ENCODE results near the gene NKPD1.

Gene NKPD1

DNA sequence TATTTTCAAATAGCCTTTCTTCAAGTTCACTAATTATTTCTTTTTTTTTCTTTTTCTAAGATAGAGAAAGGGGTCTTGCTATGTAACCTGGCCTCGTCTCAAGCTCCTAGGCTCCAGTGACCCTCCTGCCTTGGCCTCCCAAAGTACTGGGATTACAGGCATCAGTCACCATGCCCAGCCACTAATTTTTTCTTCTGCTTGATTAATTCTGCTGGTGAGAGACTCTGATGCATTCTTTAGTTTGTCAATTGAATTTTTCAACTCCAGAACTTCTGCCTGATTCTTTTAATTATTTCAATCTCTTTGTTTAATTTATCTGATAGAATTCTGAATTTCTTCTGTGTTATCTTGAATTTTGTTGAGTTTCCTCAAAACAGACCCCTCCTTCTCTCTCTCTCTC is 29.2 kb upstream of the NKPD1 start:
- Histone ChIP-seq H3K27ac (ENCODE audit: insufficient read depth in 1 of 2, low read depth in 1 of 2, low read length in 2 of 2, poor library complexity in 1 of 2, severe bottlenecking in 2 of 2) (no peak overlapping the region), H3K9me3 (ENCODE audit: control extremely low read depth in 1 of 5, control insufficient read depth in 4 of 5, insufficient read depth in 2 of 5, low read depth in 1 of 5, low read length in 4 of 5) (no peaks in the 10 kb centered on the region), H3K4me3 (ENCODE audit: control insufficient read depth in 1 of 7, extremely low read depth in 1 of 7, insufficient read depth in 4 of 7, low read depth in 2 of 7, low read length in 6 of 7) (no peak overlapping the region), H3K27me3 (replicated peaks in 2 of 5; ENCODE audit: control insufficient read depth in 4 of 5, insufficient read depth in 5 of 5, low read length in 4 of 5) (no peaks in the 10 kb centered on the region), H3K4me1 (ENCODE audit: control extremely low read depth in 1 of 4, control insufficient read depth in 4 of 4, insufficient read depth in 4 of 4, low read length in 3 of 4) (peaks cover 0 to 7% (median 5%) of the 10 kb centered on the region in 4 experiments), H3K36me3 (ENCODE audit: control insufficient read depth in 4 of 4, insufficient read depth in 4 of 4, low read length in 3 of 4) (no peaks in the 10 kb centered on the region)
- ChIA-PET POLR2A (no interaction called here), CTCF (no interaction called here)
- no peak for DNase-seq
- no CpG with 5 or more reads among the region's 1 CpG for WGBS (ENCODE audit: insufficient coverage)

DNA sequence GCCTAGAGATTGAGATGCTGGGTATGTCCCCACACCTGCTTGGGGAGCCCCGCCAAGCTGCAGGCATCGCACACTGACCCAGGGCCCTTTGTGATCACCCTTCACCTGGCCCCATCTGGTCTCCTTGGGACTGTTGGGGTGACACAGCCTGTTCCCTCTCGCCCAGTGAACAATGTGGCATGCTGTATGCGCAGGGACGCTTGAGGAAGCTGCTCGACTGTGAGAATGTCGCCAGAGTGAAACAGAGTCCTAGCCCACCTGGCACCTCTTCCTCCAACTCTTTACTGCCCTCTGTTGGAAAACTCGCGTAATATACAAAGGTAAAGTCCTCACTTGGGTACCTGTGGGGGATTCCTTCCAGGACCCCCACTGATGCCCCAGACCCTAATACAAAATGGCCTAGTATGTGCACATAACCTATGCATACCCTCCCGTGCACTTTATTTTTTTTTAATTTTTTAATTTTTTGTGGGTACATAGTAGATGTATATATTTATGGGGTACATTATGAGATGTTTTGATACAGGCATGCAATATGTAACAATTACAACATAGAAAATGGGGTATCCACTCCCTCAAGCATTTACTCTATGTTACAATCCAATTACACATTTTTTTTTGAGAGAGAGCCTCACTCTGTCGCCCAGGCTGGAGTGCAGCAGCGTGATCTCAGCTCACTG is 26.8 kb upstream of the NKPD1 start:
- CTCF ChIA-PET = interaction anchor here (0.7 to 2.6 kb wide), 7 partner anchors 8 to 108 kb away, joined by 3 to 15 read pairs (median 4); partner anchors contain the start of gene GEMIN7
- Histone ChIP-seq H3K27ac (ENCODE audit: insufficient read depth in 1 of 2, low read depth in 1 of 2, low read length in 2 of 2, poor library complexity in 1 of 2, severe bottlenecking in 2 of 2) (no peak overlapping the region), H3K36me3 (ENCODE audit: control insufficient read depth in 4 of 4, insufficient read depth in 4 of 4, low read length in 3 of 4) (no peaks in the 10 kb centered on the region), H3K9me3 (ENCODE audit: control extremely low read depth in 1 of 5, control insufficient read depth in 4 of 5, insufficient read depth in 2 of 5, low read depth in 1 of 5, low read length in 4 of 5) (no peaks in the 10 kb centered on the region), H3K27me3 (replicated peaks in 2 of 5; ENCODE audit: control insufficient read depth in 4 of 5, insufficient read depth in 5 of 5, low read length in 4 of 5) (no peaks in the 10 kb centered on the region), H3K4me3 (ENCODE audit: control insufficient read depth in 1 of 7, extremely low read depth in 1 of 7, insufficient read depth in 4 of 7, low read depth in 2 of 7, low read length in 6 of 7) (no peak overlapping the region), H3K4me1 (ENCODE audit: control extremely low read depth in 1 of 4, control insufficient read depth in 4 of 4, insufficient read depth in 4 of 4, low read length in 3 of 4) (peaks cover 0 to 14% (median 11%) of the 10 kb centered on the region in 4 experiments)
- POLR2A ChIA-PET = no interaction called here
- peak; percentile 42 to 67 (median 62) for DNase-seq
- WGBS (ENCODE audit: insufficient coverage) = 47% methylated on average over 9 of the region's 12 CpGs

DNA sequence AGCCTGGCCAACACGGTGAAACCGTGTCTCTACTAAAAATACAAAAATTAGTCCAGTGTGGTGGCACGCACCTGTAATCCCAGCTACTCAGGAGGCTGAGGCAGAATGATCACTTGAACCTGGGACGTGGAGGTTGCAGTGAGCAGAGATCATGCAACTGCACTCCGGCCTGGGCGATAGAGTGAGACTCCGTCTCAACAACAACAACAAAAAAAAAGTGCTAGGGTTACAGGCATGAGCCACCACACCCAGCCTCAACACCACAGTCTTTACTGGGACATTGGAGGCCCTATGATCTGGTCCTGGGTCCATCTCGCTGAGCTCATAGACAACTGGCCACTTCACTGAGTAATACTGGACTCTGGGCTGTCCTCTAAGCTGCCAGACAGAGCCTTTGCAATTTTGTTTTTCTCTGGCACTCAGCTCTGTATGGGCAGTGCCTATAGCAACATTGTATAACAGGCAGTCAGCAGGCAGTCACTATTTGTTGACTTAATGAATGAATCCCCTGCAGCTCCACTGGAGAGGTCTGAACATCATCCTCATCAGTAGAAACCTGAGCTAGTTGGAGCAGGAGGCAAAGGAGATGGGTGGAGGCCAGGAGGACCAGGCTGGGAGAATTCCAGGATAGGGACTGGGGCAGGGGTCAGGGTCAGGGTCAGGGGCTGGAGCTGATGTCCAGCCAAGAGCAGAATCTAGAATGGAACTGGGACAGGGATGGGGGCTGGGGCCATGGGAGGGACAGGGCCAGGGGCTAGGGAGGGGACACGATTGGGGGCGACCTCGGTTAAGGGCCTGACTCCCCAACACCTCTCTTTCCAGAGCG is 25.9 kb upstream of the NKPD1 start:
- POLR2A ChIA-PET = interaction anchor here (0.5 kb wide), 1 partner anchor 1493 kb away, joined by 3 read pairs; no protein-coding TSS in a partner anchor

DNA sequence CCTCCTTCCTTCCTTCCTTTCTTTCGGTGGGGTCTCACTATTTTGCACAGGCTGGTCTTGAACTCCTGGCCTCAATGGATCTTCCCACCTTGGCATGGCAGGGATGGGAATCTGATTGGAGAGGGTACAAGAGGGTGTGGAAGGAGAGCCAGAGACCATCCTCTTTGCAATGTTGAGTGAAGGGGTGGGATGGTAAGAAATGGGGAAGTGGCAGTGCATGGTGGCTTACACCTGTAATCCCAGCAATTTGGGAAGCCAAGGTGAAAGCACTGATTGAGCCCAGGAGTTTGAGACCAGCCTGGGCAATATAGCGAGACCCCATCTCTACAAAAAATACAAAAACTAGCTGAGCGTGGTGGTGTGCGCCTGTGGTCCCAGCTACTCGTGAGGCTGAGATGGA is 23.3 kb upstream of the NKPD1 start:
- POLR2A ChIA-PET = no interaction called here
- Histone ChIP-seq H3K4me1 (ENCODE audit: control extremely low read depth in 1 of 4, control insufficient read depth in 4 of 4, insufficient read depth in 4 of 4, low read length in 3 of 4) (peaks cover 0 to 30% (median 22%) of the 10 kb centered on the region in 4 experiments), H3K4me3 (ENCODE audit: control insufficient read depth in 1 of 7, extremely low read depth in 1 of 7, insufficient read depth in 4 of 7, low read depth in 2 of 7, low read length in 6 of 7) (no peak overlapping the region), H3K9me3 (ENCODE audit: control extremely low read depth in 1 of 5, control insufficient read depth in 4 of 5, insufficient read depth in 2 of 5, low read depth in 1 of 5, low read length in 4 of 5) (no peaks in the 10 kb centered on the region), H3K27ac (ENCODE audit: insufficient read depth in 1 of 2, low read depth in 1 of 2, low read length in 2 of 2, poor library complexity in 1 of 2, severe bottlenecking in 2 of 2) (no peak overlapping the region), H3K36me3 (ENCODE audit: control insufficient read depth in 4 of 4, insufficient read depth in 4 of 4, low read length in 3 of 4) (peaks cover 0 to 8% (median 4%) of the 10 kb centered on the region in 4 experiments), H3K27me3 (replicated peaks in 2 of 5; ENCODE audit: control insufficient read depth in 4 of 5, insufficient read depth in 5 of 5, low read length in 4 of 5) (no peaks in the 10 kb centered on the region)
- no peak for DNase-seq
- 100% methylated on average over 4 of the region's 5 CpGs for WGBS (ENCODE audit: insufficient coverage)
- CTCF ChIA-PET = interaction anchor here (1.1 to 2.3 kb wide), 3 partner anchors 8 to 44 kb away, joined by 3 to 9 read pairs (median 4); no protein-coding TSS in a partner anchor

More for the DNA sequence above, 25.9 kb upstream of the NKPD1 start:
- Histone ChIP-seq H3K36me3 (ENCODE audit: control insufficient read depth in 4 of 4, insufficient read depth in 4 of 4, low read length in 3 of 4) (peaks cover 0 to under 1% (median under 1%) of the 10 kb centered on the region in 4 experiments), H3K4me3 (ENCODE audit: control insufficient read depth in 1 of 7, extremely low read depth in 1 of 7, insufficient read depth in 4 of 7, low read depth in 2 of 7, low read length in 6 of 7) (no peak overlapping the region), H3K27me3 (replicated peaks in 2 of 5; ENCODE audit: control insufficient read depth in 4 of 5, insufficient read depth in 5 of 5, low read length in 4 of 5) (no peaks in the 10 kb centered on the region), H3K27ac (ENCODE audit: insufficient read depth in 1 of 2, low read depth in 1 of 2, low read length in 2 of 2, poor library complexity in 1 of 2, severe bottlenecking in 2 of 2) (no peak overlapping the region), H3K9me3 (ENCODE audit: control extremely low read depth in 1 of 5, control insufficient read depth in 4 of 5, insufficient read depth in 2 of 5, low read depth in 1 of 5, low read length in 4 of 5) (no peaks in the 10 kb centered on the region), H3K4me1 (ENCODE audit: control extremely low read depth in 1 of 4, control insufficient read depth in 4 of 4, insufficient read depth in 4 of 4, low read length in 3 of 4) (peaks cover 0 to 14% (median 11%) of the 10 kb centered on the region in 4 experiments)
- DNase-seq = no peak
- 93% methylated on average over 7 of the region's 12 CpGs for WGBS (ENCODE audit: insufficient coverage)
- CTCF ChIA-PET = interaction anchor here (0.7 to 2.6 kb wide), 9 partner anchors 9 to 107 kb away, joined by 3 to 15 read pairs (median 4); partner anchors contain the start of gene GEMIN7

DNA sequence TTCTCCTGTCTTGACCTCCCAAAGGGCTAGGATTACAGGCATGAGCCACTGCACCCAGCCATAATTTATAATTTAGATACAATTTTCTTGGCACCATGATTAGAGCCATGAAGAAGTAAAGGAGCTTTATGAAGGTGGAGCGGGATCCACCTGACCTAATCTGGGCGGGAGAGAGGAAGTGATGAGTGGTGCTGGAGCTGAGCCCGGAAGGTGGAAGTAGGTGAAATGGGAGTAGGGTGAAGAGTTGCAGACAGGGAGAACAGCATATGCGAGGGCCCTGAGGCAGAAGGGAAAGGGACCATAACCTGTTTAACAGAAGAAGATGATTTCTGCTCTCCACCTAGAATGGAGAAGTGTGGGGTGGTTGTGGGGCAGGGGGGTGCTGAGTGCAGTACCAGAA is 22.0 kb upstream of the NKPD1 start:
- H3K27me3 ChIP-seq (replicated peaks in 2 of 5; ENCODE audit: control insufficient read depth in 4 of 5, insufficient read depth in 5 of 5, low read length in 4 of 5) = no peaks in the 10 kb centered on the region
- POLR2A ChIA-PET = no interaction called here
- DNase-seq = no peak
- peaks cover 0 to 34% (median 23%) of the 10 kb centered on the region in 4 experiments for H3K4me1 ChIP-seq (ENCODE audit: control extremely low read depth in 1 of 4, control insufficient read depth in 4 of 4, insufficient read depth in 4 of 4, low read length in 3 of 4)
- H3K27ac ChIP-seq (ENCODE audit: insufficient read depth in 1 of 2, low read depth in 1 of 2, low read length in 2 of 2, poor library complexity in 1 of 2, severe bottlenecking in 2 of 2) = no peak overlapping the region
- H3K9me3 ChIP-seq (ENCODE audit: control extremely low read depth in 1 of 5, control insufficient read depth in 4 of 5, insufficient read depth in 2 of 5, low read depth in 1 of 5, low read length in 4 of 5) = no peaks in the 10 kb centered on the region
- 84% methylated on average over 4 of the region's 4 CpGs for WGBS (ENCODE audit: insufficient coverage)
- no peak overlapping the region for H3K4me3 ChIP-seq (ENCODE audit: control insufficient read depth in 1 of 7, extremely low read depth in 1 of 7, insufficient read depth in 4 of 7, low read depth in 2 of 7, low read length in 6 of 7)
- H3K36me3 ChIP-seq (ENCODE audit: control insufficient read depth in 4 of 4, insufficient read depth in 4 of 4, low read length in 3 of 4) = peaks cover 0 to 8% (median 4%) of the 10 kb centered on the region in 4 experiments
- CTCF ChIA-PET = interaction anchor here (0.9 to 2.3 kb wide), 10 partner anchors 9 to 219 kb away, joined by 3 to 9 read pairs (median 4); no protein-coding TSS in a partner anchor

DNA sequence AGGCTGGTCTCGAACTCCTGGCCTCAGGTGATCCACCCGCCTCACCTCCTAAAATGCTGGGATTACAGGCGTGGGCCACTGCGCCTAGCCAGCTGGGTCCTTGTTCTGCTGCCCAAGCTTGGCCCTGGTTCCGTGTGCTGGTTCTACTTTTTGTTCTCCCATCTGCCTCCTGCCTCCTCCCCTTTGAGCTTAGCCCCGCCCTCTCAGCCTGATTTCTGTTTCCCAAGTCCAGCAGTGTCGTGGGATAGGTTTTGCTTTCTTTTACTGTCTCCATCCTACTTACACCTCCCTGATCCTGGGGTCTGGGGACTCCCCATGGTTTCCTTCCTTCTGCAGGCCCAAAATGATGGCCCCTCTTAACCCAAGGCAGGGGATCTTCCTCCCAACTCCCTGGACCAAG is 20.2 kb upstream of the NKPD1 start:
- Histone ChIP-seq H3K36me3 (ENCODE audit: control insufficient read depth in 4 of 4, insufficient read depth in 4 of 4, low read length in 3 of 4) (peaks cover 0 to 8% (median 4%) of the 10 kb centered on the region in 4 experiments), H3K9me3 (ENCODE audit: control extremely low read depth in 1 of 5, control insufficient read depth in 4 of 5, insufficient read depth in 2 of 5, low read depth in 1 of 5, low read length in 4 of 5) (no peaks in the 10 kb centered on the region), H3K27ac (ENCODE audit: insufficient read depth in 1 of 2, low read depth in 1 of 2, low read length in 2 of 2, poor library complexity in 1 of 2, severe bottlenecking in 2 of 2) (no peak overlapping the region), H3K4me1 (ENCODE audit: control extremely low read depth in 1 of 4, control insufficient read depth in 4 of 4, insufficient read depth in 4 of 4, low read length in 3 of 4) (peaks cover 0 to 42% (median 29%) of the 10 kb centered on the region in 4 experiments), H3K4me3 (ENCODE audit: control insufficient read depth in 1 of 7, extremely low read depth in 1 of 7, insufficient read depth in 4 of 7, low read depth in 2 of 7, low read length in 6 of 7) (no peak overlapping the region), H3K27me3 (replicated peaks in 2 of 5; ENCODE audit: control insufficient read depth in 4 of 5, insufficient read depth in 5 of 5, low read length in 4 of 5) (no peaks in the 10 kb centered on the region)
- 98% methylated on average over 7 of the region's 7 CpGs for WGBS (ENCODE audit: insufficient coverage)
- DNase-seq = no peak
- ChIA-PET POLR2A (no interaction called here), CTCF (interaction anchor here (0.9 to 1.0 kb wide), 2 partner anchors 33 to 95 kb away, joined by 3 read pairs; no protein-coding TSS in a partner anchor)
